Measurements from ENCODE around the gene ZNF600.
"Not testable (repeated sequence)": the region's sequence is repeated elsewhere in the genome, so short reads cannot be mapped to it uniquely, and the experiment has no call there.

The ZNF600 gene

GRCh38 chr19:52778811-52779210, 7.8 kb downstream of the ZNF600 start:
- no peaks in the 10 kb centered on the region for H4K20me1 ChIP-seq (ENCODE audit: low read depth, low read length)
- H3K27me3 ChIP-seq (ENCODE audit: low read length) = no peaks in the 10 kb centered on the region
- H2AFZ ChIP-seq (ENCODE audit: low read depth, low read length, severe bottlenecking) = no peak overlapping the region
- H3K79me2 ChIP-seq (ENCODE audit: insufficient read depth, low read length) = no peaks in the 10 kb centered on the region
- H3K4me2 ChIP-seq (ENCODE audit: low read depth, low read length, poor library complexity, severe bottlenecking) = no peak overlapping the region
- H3K4me3 ChIP-seq (ENCODE audit: insufficient read depth, low read length, poor library complexity, severe bottlenecking) = no peak overlapping the region
- no peak overlapping the region for H3K9ac ChIP-seq (ENCODE audit: low read length)
- no peak overlapping the region for H3K27ac ChIP-seq (ENCODE audit: low read depth, low read length)
- H3K9me2 ChIP-seq (replicated peaks; ENCODE audit: insufficient read depth, low read length) = no peaks in the 10 kb centered on the region
- no peaks in the 10 kb centered on the region for H3K9me3 ChIP-seq (ENCODE audit: insufficient read depth, low read length)
- H3F3A ChIP-seq (ENCODE audit: insufficient read depth) = no peaks in the 10 kb centered on the region
- no peaks in the 10 kb centered on the region for H3K36me3 ChIP-seq (ENCODE audit: low read length)
- TF ChIP-seq EZH2phosphoT487 (conservative IDR thresholded peaks at IDR 0.05; ENCODE audit: low read length) (no peak), CTCF (IDR thresholded peaks at IDR 0.05; ENCODE audit: insufficient read depth, low read length, poor library complexity, severe bottlenecking) (no peak)

GRCh38 chr19:52756447-52756846, 30.1 kb downstream of the ZNF600 start:
- not testable (repeated sequence) for H3K79me2 ChIP-seq (ENCODE audit: insufficient read depth, low read length); H3K4me3 ChIP-seq (ENCODE audit: insufficient read depth, low read length, poor library complexity, severe bottlenecking); H4K20me1 ChIP-seq (ENCODE audit: low read depth, low read length); H3K9me3 ChIP-seq (ENCODE audit: insufficient read depth, low read length); H3K9me2 ChIP-seq (replicated peaks; ENCODE audit: insufficient read depth, low read length); H3K27ac ChIP-seq (ENCODE audit: low read depth, low read length); H3K36me3 ChIP-seq (ENCODE audit: low read length); H2AFZ ChIP-seq (ENCODE audit: low read depth, low read length, severe bottlenecking); H3K9ac ChIP-seq (ENCODE audit: low read length); H3K4me2 ChIP-seq (ENCODE audit: low read depth, low read length, poor library complexity, severe bottlenecking); H3F3A ChIP-seq (ENCODE audit: insufficient read depth); H3K27me3 ChIP-seq (ENCODE audit: low read length)

GRCh38 chr19:52749780-52750179, 36.8 kb downstream of the ZNF600 start:
- H4K20me1 ChIP-seq (ENCODE audit: low read depth, low read length) = no peaks in the 10 kb centered on the region
- no peaks in the 10 kb centered on the region for H3K79me2 ChIP-seq (ENCODE audit: insufficient read depth, low read length)
- H3K4me2 ChIP-seq (ENCODE audit: low read depth, low read length, poor library complexity, severe bottlenecking) = no peak overlapping the region
- H3K4me3 ChIP-seq (ENCODE audit: insufficient read depth, low read length, poor library complexity, severe bottlenecking) = no peak overlapping the region
- no peak overlapping the region for H3K9ac ChIP-seq (ENCODE audit: low read length)
- TF ChIP-seq EZH2phosphoT487 (conservative IDR thresholded peaks at IDR 0.05; ENCODE audit: low read length) (no peak), CTCF (IDR thresholded peaks at IDR 0.05; ENCODE audit: insufficient read depth, low read length, poor library complexity, severe bottlenecking) (no peak)
- H3K36me3 ChIP-seq (ENCODE audit: low read length) = no peaks in the 10 kb centered on the region
- no peaks in the 10 kb centered on the region for H3F3A ChIP-seq (ENCODE audit: insufficient read depth)
- no peak overlapping the region for H2AFZ ChIP-seq (ENCODE audit: low read depth, low read length, severe bottlenecking)
- H3K9me3 ChIP-seq (ENCODE audit: insufficient read depth, low read length) = no peaks in the 10 kb centered on the region
- no peaks in the 10 kb centered on the region for H3K27me3 ChIP-seq (ENCODE audit: low read length)
- H3K9me2 ChIP-seq (replicated peaks; ENCODE audit: insufficient read depth, low read length) = no peaks in the 10 kb centered on the region
- H3K27ac ChIP-seq (ENCODE audit: low read depth, low read length) = no peak overlapping the region

GRCh38 chr19:52748336-52748950, 38.1 kb downstream of the ZNF600 start:
- H3K79me2 ChIP-seq (ENCODE audit: insufficient read depth, low read length) = no peaks in the 10 kb centered on the region
- TF ChIP-seq CTCF (IDR thresholded peaks at IDR 0.05; ENCODE audit: insufficient read depth, low read length, poor library complexity, severe bottlenecking) (no peak), EZH2phosphoT487 (conservative IDR thresholded peaks at IDR 0.05; ENCODE audit: low read length) (no peak)
- no peaks in the 10 kb centered on the region for H3K36me3 ChIP-seq (ENCODE audit: low read length)
- peak overlapping the region; percentile 2 for H2AFZ ChIP-seq (ENCODE audit: low read depth, low read length, severe bottlenecking)
- no peaks in the 10 kb centered on the region for H3F3A ChIP-seq (ENCODE audit: insufficient read depth)
- H3K27me3 ChIP-seq (ENCODE audit: low read length) = no peaks in the 10 kb centered on the region
- no peaks in the 10 kb centered on the region for H3K9me2 ChIP-seq (replicated peaks; ENCODE audit: insufficient read depth, low read length)
- H3K9ac ChIP-seq (ENCODE audit: low read length) = no peak overlapping the region
- H3K27ac ChIP-seq (ENCODE audit: low read depth, low read length) = no peak overlapping the region
- no peaks in the 10 kb centered on the region for H3K9me3 ChIP-seq (ENCODE audit: insufficient read depth, low read length)
- no peak overlapping the region for H3K4me3 ChIP-seq (ENCODE audit: insufficient read depth, low read length, poor library complexity, severe bottlenecking)
- no peak overlapping the region for H3K4me2 ChIP-seq (ENCODE audit: low read depth, low read length, poor library complexity, severe bottlenecking)
- H4K20me1 ChIP-seq (ENCODE audit: low read depth, low read length) = no peaks in the 10 kb centered on the region

- not testable (repeated sequence) for H3K4me2 ChIP-seq (ENCODE audit: low read depth, low read length, poor library complexity, severe bottlenecking); H3K9ac ChIP-seq (ENCODE audit: low read length); H3K9me3 ChIP-seq (ENCODE audit: insufficient read depth, low read length)
Measured at GRCh38 chr19:52745919-52746318, 40.7 kb downstream of the ZNF600 start.

More at GRCh38 chr19:52745919-52746318, 40.7 kb downstream of the ZNF600 start:
- H3K27ac ChIP-seq (ENCODE audit: low read depth, low read length); H2AFZ ChIP-seq (ENCODE audit: low read depth, low read length, severe bottlenecking); H3K27me3 ChIP-seq (ENCODE audit: low read length); H3F3A ChIP-seq (ENCODE audit: insufficient read depth); H3K9me2 ChIP-seq (replicated peaks; ENCODE audit: insufficient read depth, low read length); H3K36me3 ChIP-seq (ENCODE audit: low read length); H4K20me1 ChIP-seq (ENCODE audit: low read depth, low read length); H3K79me2 ChIP-seq (ENCODE audit: insufficient read depth, low read length); H3K4me3 ChIP-seq (ENCODE audit: insufficient read depth, low read length, poor library complexity, severe bottlenecking): not testable (repeated sequence)
